Lower leg skin (tissue), 4 donors: ENCODE results near the gene DAB2IP. TPM values are rescaled to one million over a fixed set of nuclear protein-coding genes. Genes with fewer than 3 reads are reported as not detected.

Source experiments
- DNase-seq, 2 donors: peaks; one replicate each; pipeline ENCODE4 v3.0.0-alpha.2; 2019; ENCODE audit warnings: low spot score in 2 of 2
- H3K4me3 ChIP-seq: fragments of 200-600 bp; sonication (generic); 2 replicates; pipeline ENCODE4 v1.5.1; 2017; ENCODE audit warnings: mild to moderate bottlenecking, low read depth; ENCODE audit not compliant: poor library complexity, severe bottlenecking
- POLR2A ChIP-seq, 2 donors: fragments of 450-650 bp; IDR thresholded peaks; one replicate each; pipeline ENCODE4 v1.6.1; 2016 to 2017; ENCODE audit warnings: antibody characterized with exemption in 2 of 2, mild to moderate bottlenecking in 1 of 2, moderate library complexity in 1 of 2
- WGBS, 2 donors: methylation state at CpG; one replicate each; pipeline ENCODE4 v1.1.5; 2018; 5-methylcytosine and 5-hydroxymethylcytosine counted together
- intact Hi-C: fragments of 100-400 bp; cut with DNase I; formaldehyde crosslinking; loops from one replicate; pipeline ENCODE4 v1.15.0; 2023; ENCODE audit warnings: low total_unique reads
- total RNA-seq, 4 donors: library from RNA; depleted of rRNA; stranded (reverse); fragments of >200 nt; gene quantifications; one replicate each; pipeline ENCODE4 v1.1.0, GENCODE V29; 2016
- TF ChIP-seq, protein P1 (sequence below), 3 donors: fragments of 450-650 bp; IDR thresholded peaks; one replicate each; pipeline ENCODE4 v1.5.1; 2016; ENCODE audit warnings: antibody characterized with exemption in 3 of 3, mild to moderate bottlenecking in 3 of 3, moderate library complexity in 2 of 3

DAB2IP gene
- total RNA-seq, 4 donors from 2014 or later = 42.5 to 68.0 (median 57.0) TPM

DNA sequence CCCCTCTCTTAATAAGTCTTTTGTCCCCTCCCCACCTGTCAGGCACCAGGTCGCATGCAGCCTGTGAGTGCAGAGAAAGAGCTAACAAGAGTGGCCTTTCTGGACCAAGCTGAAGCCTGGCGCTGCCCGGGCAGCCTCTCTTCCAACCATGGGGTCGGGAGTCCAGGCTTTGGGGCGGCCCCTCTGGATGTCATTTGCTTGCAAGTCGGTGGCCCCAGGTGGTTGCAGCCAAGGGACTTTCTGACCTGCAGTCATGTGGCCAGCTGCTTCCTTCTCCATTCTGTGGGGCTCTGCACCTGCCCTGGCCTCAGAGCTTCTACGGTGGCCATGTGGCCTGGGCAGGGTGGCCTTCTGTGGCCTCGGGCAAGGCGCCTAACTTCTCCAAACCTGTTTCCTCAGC is 159.7 kb downstream of the DAB2IP start:
- intact Hi-C loops = no loop called here
- no peak overlapping the region for H3K4me3 ChIP-seq
- peak in 1 of 2 donors; percentile 80 for DNase-seq
- TF ChIP-seq, protein P1, sequence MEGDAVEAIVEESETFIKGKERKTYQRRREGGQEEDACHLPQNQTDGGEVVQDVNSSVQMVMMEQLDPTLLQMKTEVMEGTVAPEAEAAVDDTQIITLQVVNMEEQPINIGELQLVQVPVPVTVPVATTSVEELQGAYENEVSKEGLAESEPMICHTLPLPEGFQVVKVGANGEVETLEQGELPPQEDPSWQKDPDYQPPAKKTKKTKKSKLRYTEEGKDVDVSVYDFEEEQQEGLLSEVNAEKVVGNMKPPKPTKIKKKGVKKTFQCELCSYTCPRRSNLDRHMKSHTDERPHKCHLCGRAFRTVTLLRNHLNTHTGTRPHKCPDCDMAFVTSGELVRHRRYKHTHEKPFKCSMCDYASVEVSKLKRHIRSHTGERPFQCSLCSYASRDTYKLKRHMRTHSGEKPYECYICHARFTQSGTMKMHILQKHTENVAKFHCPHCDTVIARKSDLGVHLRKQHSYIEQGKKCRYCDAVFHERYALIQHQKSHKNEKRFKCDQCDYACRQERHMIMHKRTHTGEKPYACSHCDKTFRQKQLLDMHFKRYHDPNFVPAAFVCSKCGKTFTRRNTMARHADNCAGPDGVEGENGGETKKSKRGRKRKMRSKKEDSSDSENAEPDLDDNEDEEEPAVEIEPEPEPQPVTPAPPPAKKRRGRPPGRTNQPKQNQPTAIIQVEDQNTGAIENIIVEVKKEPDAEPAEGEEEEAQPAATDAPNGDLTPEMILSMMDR (IDR thresholded peaks at IDR 0.05) = no peak
- TF ChIP-seq POLR2A (IDR thresholded peaks at IDR 0.05) = no peak
- 89 to 96% methylated on average over 4 to 9 of the region's 9 CpGs for WGBS, 2 donors

GRCh38 chr9:121811751-121812150 is 160.3 kb downstream of the DAB2IP start:
- TF ChIP-seq, protein P1 (IDR thresholded peaks at IDR 0.05) = no peak
- no peak for TF ChIP-seq POLR2A (IDR thresholded peaks at IDR 0.05)
- peak in 1 of 2 donors; percentile 77 for DNase-seq
- no peak overlapping the region for H3K4me3 ChIP-seq
- 89 to 90% methylated on average over 10 of the region's 10 CpGs for WGBS, 2 donors
- intact Hi-C loops = no loop called here

DNA sequence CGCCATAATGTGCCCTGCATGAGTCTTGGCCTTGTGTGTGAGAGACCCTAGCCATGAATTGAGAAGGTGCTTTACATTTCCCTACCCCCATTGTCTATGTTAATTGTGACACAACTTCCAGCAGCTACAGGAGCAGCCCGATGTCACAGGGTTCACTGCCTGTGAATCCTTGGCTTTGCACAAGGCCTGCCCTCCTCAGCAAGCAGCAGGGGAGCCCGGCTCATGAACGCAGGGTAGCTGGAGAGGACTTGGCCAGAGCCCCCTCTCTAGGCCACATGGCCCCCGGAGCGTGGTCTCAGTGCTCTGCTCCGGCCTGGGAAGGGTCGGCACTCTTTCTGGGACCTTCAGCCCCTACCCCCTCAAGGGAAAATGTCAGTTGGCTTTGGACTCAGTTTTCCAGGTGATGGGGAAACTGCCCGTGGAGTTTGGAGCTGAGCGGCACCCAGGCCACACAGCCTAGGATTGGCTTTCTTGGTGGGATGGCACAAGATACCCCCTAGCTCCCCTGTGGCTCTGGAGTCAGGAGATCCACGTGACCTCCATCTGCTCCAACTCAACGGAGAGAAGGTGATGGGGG is 160.8 kb downstream of the DAB2IP start:
- no peak for TF ChIP-seq POLR2A (IDR thresholded peaks at IDR 0.05)
- TF ChIP-seq, protein P1 (IDR thresholded peaks at IDR 0.05) = no peak
- DNase-seq = peak in 1 of 2 donors; percentile 63
- H3K4me3 ChIP-seq = no peak overlapping the region
- intact Hi-C loops = no loop called here
- 88 to 91% methylated on average over 12 of the region's 12 CpGs for WGBS, 2 donors

DNA sequence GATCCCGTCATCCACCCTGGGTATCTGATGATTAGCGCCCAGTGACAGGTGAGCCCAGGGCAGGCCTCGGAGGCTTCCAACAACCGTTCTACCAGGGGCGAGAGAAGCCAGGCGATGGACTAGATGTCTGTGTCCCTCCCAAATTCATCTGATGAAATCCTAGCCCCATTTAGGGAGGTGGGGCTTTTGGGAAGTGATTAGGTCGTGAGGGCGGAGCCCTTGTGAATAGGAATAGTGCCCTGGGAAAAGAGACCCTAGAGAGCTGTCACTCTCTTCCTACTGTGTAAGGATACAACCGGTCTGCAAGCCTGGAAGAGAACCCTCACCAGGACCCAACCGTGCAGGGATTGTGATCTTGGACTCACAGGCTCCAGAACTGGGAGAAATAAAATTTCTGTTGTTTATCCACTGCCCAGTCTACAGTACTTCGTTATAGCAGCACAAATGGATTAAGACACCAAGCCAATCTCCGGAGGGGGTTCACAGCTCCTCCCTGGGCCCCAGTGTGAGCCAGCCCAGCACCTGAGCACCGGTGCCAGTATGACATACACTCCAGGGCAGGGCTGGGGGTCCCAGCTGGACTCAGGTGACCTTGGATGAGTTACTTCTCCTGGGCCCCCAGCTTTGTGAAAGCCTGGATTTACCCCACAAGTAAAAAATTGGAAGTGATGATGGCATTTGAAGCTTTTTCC is 162.2 kb downstream of the DAB2IP start:
- 83 to 90% methylated on average over 13 of the region's 13 CpGs for WGBS, 2 donors
- peak in 1 of 2 donors; percentile 72 for DNase-seq
- TF ChIP-seq, protein P1 (IDR thresholded peaks at IDR 0.05) = no peak
- TF ChIP-seq POLR2A (IDR thresholded peaks at IDR 0.05) = no peak
- H3K4me3 ChIP-seq = no peak overlapping the region
- intact Hi-C loops = no loop called here

DNA sequence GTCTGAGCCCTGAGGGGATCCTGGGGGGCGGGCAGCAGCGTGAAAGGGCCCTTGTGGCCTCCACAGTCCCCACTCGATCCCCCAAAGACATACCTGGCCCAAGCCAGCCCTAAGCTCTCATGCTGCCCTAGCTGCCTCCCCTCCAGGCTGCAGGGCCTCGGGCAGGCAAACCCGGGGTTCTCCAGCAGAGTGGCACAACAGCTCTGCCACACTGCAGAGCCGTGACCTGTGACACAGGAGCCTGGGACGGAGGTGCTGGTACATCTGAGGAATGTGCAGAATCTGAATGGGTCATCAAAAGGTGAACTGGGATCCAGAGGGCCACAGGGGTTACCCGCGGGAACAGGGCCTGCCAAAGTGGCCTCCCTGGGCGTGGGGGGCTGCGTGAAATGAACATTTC is 163.2 kb downstream of the DAB2IP start:
- 79 to 83% methylated on average over 11 of the region's 11 CpGs for WGBS, 2 donors
- TF ChIP-seq POLR2A (IDR thresholded peaks at IDR 0.05) = no peak
- no peak overlapping the region for H3K4me3 ChIP-seq
- peak in 1 of 2 donors; percentile 40 for DNase-seq
- intact Hi-C loops = no loop called here

- intact Hi-C loops = no loop called here
- TF ChIP-seq, protein P1 (IDR thresholded peaks at IDR 0.05) = no peak
- TF ChIP-seq POLR2A (IDR thresholded peaks at IDR 0.05) = no peak
- 93% methylated on average over 6 of the region's 6 CpGs for WGBS, 2 donors
- no peak overlapping the region for H3K4me3 ChIP-seq
- DNase-seq = peak in 1 of 2 donors; percentile 48
Measured at GRCh38 chr9:121815084-121815483, 163.7 kb downstream of the DAB2IP start.
